ENCODE results near the gene PADI1. TPM values are rescaled to one million over a fixed set of nuclear protein-coding genes. Genes with fewer than 3 reads are reported as not detected.

Gene PADI1
- polyA plus RNA-seq, 1 donor from 2014 or later: 0.66 TPM

- Histone ChIP-seq H3K4me3 (ENCODE audit: low read length) (no peak overlapping the region), H3K9ac (ENCODE audit: low read length) (no peak overlapping the region), H3K36me3 (ENCODE audit: insufficient read depth, low read length) (no peaks in the 10 kb centered on the region), H3K27ac (ENCODE audit: low read length) (no peak overlapping the region), H3K27me3 (ENCODE audit: insufficient read depth, low read depth, low read length) (no peaks in the 10 kb centered on the region), H3K9me2 (ENCODE audit: insufficient read depth, low read length) (no peaks in the 10 kb centered on the region), H3K79me2 (replicated peaks; ENCODE audit: insufficient read depth, low read length) (no peaks in the 10 kb centered on the region), H3K9me3 (ENCODE audit: low read length) (no peaks in the 10 kb centered on the region), H4K20me1 (ENCODE audit: insufficient read depth) (no peaks in the 10 kb centered on the region), H3F3A (ENCODE audit: insufficient read depth, low read length, poor library complexity, severe bottlenecking) (no peaks in the 10 kb centered on the region), H3K4me2 (ENCODE audit: low read length) (no peak overlapping the region), H2AFZ (ENCODE audit: low read depth, low read length) (no peak overlapping the region)
- TF ChIP-seq MXI1 (conservative IDR thresholded peaks at IDR 0.05; ENCODE audit: poor library complexity, severe bottlenecking) (no peak), POLR2AphosphoS5 (IDR thresholded peaks at IDR 0.05) (no peak), RAD21 (conservative IDR thresholded peaks at IDR 0.05) (no peak), SMC3 (conservative IDR thresholded peaks at IDR 0.05; ENCODE audit: poor library complexity) (no peak), EP300 (conservative IDR thresholded peaks at IDR 0.05; ENCODE audit: poor library complexity, severe bottlenecking) (no peak), TAF1 (IDR thresholded peaks at IDR 0.05; ENCODE audit: low read depth) (no peak), CTCF (IDR thresholded peaks at IDR 0.05; ENCODE audit: poor library complexity, severe bottlenecking) (no peak), EZH2 (IDR thresholded peaks at IDR 0.05; ENCODE audit: borderline replicate concordance, insufficient read depth, low read length, poor library complexity, severe bottlenecking) (no peak)
- TF ChIP-seq, protein P1, sequence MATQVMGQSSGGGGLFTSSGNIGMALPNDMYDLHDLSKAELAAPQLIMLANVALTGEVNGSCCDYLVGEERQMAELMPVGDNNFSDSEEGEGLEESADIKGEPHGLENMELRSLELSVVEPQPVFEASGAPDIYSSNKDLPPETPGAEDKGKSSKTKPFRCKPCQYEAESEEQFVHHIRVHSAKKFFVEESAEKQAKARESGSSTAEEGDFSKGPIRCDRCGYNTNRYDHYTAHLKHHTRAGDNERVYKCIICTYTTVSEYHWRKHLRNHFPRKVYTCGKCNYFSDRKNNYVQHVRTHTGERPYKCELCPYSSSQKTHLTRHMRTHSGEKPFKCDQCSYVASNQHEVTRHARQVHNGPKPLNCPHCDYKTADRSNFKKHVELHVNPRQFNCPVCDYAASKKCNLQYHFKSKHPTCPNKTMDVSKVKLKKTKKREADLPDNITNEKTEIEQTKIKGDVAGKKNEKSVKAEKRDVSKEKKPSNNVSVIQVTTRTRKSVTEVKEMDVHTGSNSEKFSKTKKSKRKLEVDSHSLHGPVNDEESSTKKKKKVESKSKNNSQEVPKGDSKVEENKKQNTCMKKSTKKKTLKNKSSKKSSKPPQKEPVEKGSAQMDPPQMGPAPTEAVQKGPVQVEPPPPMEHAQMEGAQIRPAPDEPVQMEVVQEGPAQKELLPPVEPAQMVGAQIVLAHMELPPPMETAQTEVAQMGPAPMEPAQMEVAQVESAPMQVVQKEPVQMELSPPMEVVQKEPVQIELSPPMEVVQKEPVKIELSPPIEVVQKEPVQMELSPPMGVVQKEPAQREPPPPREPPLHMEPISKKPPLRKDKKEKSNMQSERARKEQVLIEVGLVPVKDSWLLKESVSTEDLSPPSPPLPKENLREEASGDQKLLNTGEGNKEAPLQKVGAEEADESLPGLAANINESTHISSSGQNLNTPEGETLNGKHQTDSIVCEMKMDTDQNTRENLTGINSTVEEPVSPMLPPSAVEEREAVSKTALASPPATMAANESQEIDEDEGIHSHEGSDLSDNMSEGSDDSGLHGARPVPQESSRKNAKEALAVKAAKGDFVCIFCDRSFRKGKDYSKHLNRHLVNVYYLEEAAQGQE (IDR thresholded peaks at IDR 0.05; ENCODE audit: borderline replicate concordance): no peak
These were observed 53.8 kb downstream of the PADI1 start for GRCh38 chr1:17258758-17259130.

- TF ChIP-seq POLR2AphosphoS5 (IDR thresholded peaks at IDR 0.05): no peak
- no peak for TF ChIP-seq SMC3 (conservative IDR thresholded peaks at IDR 0.05; ENCODE audit: poor library complexity)
- no peak for TF ChIP-seq EP300 (conservative IDR thresholded peaks at IDR 0.05; ENCODE audit: poor library complexity, severe bottlenecking)
- TF ChIP-seq, protein P1 (IDR thresholded peaks at IDR 0.05; ENCODE audit: borderline replicate concordance): no peak
- TF ChIP-seq RAD21 (conservative IDR thresholded peaks at IDR 0.05): no peak
- no peak for TF ChIP-seq CTCF (IDR thresholded peaks at IDR 0.05; ENCODE audit: poor library complexity, severe bottlenecking)
- no peak overlapping the region for H3K27ac ChIP-seq (ENCODE audit: low read length)
- no peaks in the 10 kb centered on the region for H3K9me3 ChIP-seq (ENCODE audit: low read length)
- H3K79me2 ChIP-seq (replicated peaks; ENCODE audit: insufficient read depth, low read length): no peaks in the 10 kb centered on the region
- no peaks in the 10 kb centered on the region for H4K20me1 ChIP-seq (ENCODE audit: insufficient read depth)
- no peak overlapping the region for H2AFZ ChIP-seq (ENCODE audit: low read depth, low read length)
- H3K36me3 ChIP-seq (ENCODE audit: insufficient read depth, low read length): no peaks in the 10 kb centered on the region
- H3K9ac ChIP-seq (ENCODE audit: low read length): no peak overlapping the region
- H3K4me3 ChIP-seq (ENCODE audit: low read length): no peak overlapping the region
- no peak overlapping the region for H3K4me2 ChIP-seq (ENCODE audit: low read length)
- H3F3A ChIP-seq (ENCODE audit: insufficient read depth, low read length, poor library complexity, severe bottlenecking): no peaks in the 10 kb centered on the region
- H3K27me3 ChIP-seq (ENCODE audit: insufficient read depth, low read depth, low read length): no peaks in the 10 kb centered on the region
- no peaks in the 10 kb centered on the region for H3K9me2 ChIP-seq (ENCODE audit: insufficient read depth, low read length)
These were observed 54.4 kb downstream of the PADI1 start for GRCh38 chr1:17259233-17259873.

All from neural cell (in vitro differentiated cells).